Epithelial cell of prostate (primary cell): ENCODE results near the gene TNIK.

ENCODE experiments used
- DNase-seq: peaks from one replicate; pipeline ENCODE4 v3.0.0-alpha.2; 2011; ENCODE audit warnings: low read depth, low spot score
- H3K27ac ChIP-seq: fragments of 450-650 bp; 2 replicates; pipeline ENCODE4 v1.5.1; 2017; ENCODE audit warnings: mild to moderate bottlenecking

Gene TNIK

DNA sequence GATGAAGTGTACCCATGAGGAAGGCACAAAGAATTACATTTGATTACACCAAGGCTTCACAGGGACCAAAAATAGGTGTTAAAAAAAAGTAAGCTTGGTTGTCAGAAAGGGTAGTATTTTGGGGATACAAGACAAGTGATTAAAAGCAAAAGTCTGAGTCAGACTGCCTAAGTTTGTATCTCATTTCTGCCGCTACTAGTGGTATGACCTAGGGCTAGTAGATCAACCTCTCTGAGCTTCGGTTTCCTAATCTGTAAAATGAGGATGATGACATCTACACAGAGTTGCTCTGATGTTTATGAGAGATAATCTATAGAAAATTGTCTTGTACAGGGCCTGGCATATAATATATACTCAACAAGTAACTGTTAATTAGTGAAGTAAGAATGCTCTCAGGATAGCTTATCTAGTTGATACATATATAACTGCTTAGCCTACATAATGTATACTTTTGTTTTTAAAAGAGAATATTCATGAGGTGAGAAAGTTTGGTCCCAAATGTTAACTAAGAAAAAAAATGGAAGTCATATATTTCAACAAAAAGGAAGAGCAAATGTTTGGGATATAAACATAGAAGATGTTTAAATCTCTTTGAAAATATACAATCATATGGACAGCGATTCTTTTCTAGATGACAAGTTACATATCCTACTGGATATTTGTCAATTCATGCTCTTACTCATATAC lies 270.7 kb downstream of the TNIK start:
- H3K27ac ChIP-seq, result no peak overlapping the region
- DNase-seq, result no peak

DNA sequence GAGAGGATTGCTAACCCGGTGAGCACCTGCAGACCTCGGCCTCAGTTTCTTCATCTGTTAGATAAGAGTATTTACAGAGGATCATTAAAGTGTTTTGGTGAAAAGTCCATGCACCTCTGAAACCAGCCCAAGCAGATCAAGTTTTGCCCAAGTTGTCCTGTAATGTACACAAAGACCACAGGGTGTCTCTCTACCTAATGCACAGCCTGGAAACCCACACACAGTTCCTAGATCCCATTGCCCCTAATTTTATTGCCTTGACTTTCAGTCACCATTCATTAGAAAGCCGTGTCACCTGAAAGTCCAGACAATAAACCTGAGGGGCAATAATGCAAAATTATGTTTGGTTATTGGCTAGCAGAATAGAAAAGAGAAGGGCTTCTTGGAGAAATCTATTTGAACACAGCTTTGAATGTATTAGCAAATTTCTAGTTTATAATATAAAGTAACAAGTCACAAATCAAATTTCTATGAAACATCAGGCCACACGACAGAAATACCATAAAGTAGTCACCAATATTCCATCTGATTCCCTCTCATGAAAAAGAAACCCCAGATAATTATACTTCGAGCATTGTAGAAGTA lies 272.4 kb downstream of the TNIK start:
- no peak for DNase-seq
- no peak overlapping the region for H3K27ac ChIP-seq

- DNase-seq, result no peak
- no peak overlapping the region for H3K27ac ChIP-seq
Observed at GRCh38 chr3:171186817-171187500, 273.2 kb downstream of the TNIK start.

DNA sequence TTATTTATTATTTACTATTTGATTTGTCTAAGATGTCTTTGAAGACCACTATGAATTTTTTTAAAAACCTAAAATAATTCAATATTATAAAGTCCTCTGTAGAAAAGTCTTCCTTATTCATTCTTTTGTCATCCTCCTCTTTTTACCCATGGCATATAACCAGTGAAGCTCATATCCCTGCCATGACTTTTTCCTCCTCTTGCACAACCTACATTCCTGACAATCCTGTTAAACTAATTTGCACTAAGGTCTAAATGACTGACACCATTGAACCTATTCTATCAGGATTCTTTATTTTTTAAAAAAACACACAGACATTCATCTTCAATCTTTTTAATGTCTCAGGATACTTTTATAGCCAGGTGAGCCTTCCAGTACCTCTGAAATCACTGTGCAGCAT lies 273.8 kb downstream of the TNIK start:
- no peak for DNase-seq
- no peak overlapping the region for H3K27ac ChIP-seq

DNA sequence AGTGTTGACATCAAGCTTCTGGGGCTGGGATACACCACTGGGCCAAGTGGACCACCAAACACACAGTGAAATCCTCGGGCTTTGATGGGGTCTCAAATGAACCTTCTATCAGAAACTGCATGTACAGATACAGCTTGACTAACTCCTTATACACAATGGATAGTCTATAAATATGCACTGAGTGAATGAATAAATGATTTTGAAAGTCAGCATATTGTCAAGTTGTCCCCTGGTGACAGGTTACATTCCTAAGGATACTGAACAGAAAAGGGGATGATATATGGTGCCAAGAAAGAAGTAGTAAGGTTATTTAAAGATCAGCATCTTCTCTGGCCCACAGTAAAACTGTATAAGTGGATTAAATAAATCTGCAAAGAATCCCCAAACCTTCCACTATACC lies 274.2 kb downstream of the TNIK start:
- DNase-seq, result no peak
- H3K27ac ChIP-seq, result no peak overlapping the region

- no peak overlapping the region for H3K27ac ChIP-seq
- DNase-seq, result no peak
Observed at GRCh38 chr3:171184372-171184771, 275.8 kb downstream of the TNIK start.

- no peak for DNase-seq
- no peak overlapping the region for H3K27ac ChIP-seq
Observed at GRCh38 chr3:171183042-171183441, 277.2 kb downstream of the TNIK start.

DNA sequence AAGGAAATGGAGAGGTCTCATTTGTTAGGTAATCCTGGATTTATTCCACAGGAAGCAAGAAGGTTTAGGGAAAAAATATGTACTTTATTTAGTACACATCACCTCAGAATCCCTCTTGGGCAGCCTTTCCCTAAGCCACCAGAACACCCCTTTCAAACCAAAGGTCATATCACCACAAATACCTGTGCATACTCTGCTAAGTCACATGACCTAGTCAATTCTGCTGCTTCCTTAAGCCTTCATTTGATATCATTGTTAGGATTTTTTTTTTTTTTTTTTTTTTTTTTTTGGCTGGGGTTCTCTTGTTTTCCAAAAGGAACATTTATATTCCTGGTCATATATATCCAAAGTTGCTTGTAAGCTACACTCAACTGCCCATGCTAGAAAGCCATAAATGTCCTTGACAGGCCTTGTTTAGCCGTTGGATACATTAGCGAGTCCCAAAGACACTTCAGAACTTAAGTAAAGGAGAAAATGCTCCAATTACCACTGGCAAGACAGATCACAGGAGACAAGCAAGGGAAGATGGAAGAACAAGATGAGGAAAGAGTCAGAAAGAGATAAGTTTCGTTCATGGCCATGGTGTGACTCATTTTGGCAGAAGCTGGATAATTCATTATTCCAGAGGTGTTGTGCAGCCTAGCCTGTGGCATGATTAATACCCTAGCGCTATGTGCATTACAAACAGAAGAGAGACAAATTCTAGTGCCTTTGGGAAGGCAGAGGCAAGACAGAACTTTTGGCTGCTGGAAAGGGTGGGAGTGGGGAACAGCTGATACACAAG lies 278.1 kb downstream of the TNIK start:
- DNase-seq, result peak; percentile 27
- H3K27ac ChIP-seq, result no peak overlapping the region

GRCh38 chr3:171178714-171179113 lies 281.5 kb downstream of the TNIK start:
- no peak for DNase-seq
- no peak overlapping the region for H3K27ac ChIP-seq

GRCh38 chr3:171177553-171177952 lies 282.7 kb downstream of the TNIK start:
- DNase-seq, result no peak
- H3K27ac ChIP-seq, result no peak overlapping the region

GRCh38 chr3:171177056-171177455 lies 283.1 kb downstream of the TNIK start:
- no peak overlapping the region for H3K27ac ChIP-seq
- DNase-seq, result no peak

DNA sequence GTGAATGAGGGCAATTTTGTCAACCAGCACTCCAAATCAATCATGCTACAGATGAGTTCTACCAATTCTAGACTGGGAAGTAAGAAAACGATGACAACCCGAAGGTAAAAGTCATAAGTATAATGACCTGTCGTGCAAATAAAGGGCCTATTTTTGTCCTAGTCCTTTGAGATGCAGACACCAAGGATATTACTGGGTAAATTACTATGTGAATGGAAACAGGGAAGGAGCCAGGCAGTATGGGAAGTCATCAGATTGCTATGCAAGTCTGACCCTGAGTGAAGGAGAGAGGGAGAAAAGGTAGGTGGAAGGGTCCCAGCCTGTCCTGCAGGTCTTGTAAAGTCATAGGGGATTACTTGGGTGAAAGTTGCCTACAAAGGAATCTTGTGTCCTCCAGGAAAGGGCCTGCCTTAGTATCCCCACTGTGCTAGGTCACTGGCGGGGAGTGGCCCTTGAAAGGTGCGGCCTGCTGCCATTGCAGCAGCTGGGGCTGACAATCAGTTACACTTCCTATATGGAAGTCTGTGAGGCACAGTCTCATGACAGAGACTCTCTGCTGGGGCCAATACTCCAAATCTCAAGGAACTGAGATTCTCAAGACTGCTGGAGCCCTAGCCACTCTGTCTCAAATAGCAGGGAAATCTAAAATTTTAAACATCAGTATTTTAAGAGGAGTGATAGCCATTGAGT lies 283.8 kb downstream of the TNIK start:
- no peak overlapping the region for H3K27ac ChIP-seq
- no peak for DNase-seq

DNA sequence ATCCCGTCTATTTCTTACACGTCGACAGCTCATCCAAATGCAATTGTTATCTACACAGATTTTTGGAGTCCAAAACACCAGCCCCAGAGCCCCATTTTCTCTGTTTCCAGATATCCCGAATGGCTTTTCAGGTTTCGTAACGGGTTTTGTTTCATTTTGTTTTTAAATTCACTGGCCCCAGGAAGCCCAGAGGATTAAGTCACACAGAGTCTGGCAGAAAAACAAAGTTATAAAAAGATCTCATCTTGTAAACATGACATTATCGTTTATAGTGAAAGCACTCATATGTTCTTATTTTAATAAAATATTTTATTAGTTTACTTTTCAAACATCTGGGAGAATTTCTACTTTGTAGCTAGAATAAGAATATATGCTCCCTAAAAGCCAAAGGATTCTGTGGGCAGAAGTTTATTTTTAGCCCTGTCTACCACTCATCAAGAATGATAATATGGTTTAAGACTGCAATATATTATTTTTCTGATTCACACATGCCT lies 284.4 kb downstream of the TNIK start:
- H3K27ac ChIP-seq, result no peak overlapping the region
- no peak for DNase-seq

DNA sequence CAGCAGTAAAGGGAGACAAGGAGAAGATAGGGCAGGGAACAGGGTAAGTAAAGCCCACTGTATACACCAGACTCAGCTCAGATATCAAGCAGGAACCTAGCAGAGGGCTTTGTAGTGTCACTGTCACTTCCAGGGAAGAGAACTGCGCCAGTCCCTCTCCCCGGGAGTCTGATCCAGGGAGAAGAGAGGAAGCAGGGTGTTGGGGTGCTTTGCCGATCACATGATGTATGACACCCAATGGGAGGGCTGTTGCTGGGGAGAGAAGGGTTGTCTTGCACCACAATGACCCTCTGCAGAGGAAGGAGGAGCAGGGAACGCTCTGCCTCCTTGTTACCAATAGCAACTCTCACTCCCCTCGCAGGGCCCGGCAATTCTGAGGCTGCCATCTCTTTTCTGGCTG lies 286.5 kb downstream of the TNIK start:
- DNase-seq, result no peak
- H3K27ac ChIP-seq, result no peak overlapping the region

DNA sequence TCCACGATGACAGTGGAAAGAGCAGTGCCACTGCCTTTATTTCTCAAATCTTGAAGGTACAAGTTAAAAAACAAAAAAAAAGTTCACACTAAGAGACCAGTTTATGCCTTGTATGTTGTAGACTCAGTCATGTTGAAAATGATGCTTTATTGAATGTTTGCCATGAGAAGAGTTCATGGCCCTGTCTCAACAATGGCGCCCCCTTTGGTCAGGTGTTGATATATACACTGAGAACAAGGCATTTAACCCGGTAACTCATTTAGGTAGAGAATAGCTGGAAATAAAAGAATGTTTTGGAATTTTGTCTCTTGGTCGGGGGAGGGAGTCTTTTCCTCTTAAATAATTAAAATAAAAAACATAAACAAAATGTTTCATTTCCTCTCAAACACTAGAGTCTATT lies 288.1 kb downstream of the TNIK start:
- no peak overlapping the region for H3K27ac ChIP-seq
- no peak for DNase-seq

- DNase-seq, result no peak
- no peak overlapping the region for H3K27ac ChIP-seq
Observed at GRCh38 chr3:171169866-171170265, 290.3 kb downstream of the TNIK start.

DNA sequence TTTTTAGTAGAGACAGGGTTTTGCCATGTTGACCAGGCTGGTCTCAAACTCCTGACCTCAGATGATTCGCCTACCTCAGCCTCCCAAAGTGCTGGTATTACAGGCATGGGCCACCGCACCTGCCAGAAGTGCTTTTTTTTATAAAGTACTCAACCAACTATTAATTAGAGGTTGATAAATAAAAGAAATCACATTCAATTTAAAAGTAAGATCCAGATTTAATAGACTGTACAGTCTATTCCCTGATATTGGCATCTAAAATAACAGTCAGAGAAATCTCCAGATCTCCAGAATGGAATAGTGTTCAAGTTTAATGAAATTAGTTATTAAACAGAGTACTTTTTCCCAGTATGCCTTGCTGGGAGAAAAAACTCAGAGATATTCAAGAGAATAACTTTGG lies 290.8 kb downstream of the TNIK start:
- H3K27ac ChIP-seq, result no peak overlapping the region
- no peak for DNase-seq

GRCh38 chr3:171168551-171168950 lies 291.7 kb downstream of the TNIK start:
- no peak for DNase-seq
- no peak overlapping the region for H3K27ac ChIP-seq

- no peak for DNase-seq
Observed at GRCh38 chr3:171168086-171168485, 292.1 kb downstream of the TNIK start.

DNA sequence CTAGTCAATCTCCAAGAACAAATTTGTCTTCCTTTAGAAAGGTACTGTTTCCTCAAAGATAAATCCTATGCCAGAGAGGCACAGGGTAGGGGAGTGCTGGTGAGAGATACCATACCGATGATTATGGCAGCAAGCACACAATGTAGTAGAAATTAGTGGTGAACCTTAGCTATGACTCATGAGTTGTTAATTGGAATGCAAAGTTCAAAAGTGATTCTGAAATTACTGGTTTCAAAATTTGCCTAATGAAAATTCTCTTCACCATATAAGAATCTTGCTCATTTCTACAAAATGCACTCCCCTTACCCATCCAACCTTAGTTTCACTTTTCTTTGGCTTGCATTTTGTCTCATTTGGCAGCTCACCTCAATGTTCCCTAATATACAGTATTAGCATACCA lies 294.2 kb downstream of the TNIK start:
- H3K27ac ChIP-seq, result no peak overlapping the region
- DNase-seq, result no peak

More at GRCh38 chr3:171168086-171168485, 292.1 kb downstream of the TNIK start:
- no peak overlapping the region for H3K27ac ChIP-seq
